Lower lobe of right lung (tissue), 2 donors: ENCODE results near the gene RBM20. TPM values are rescaled to one million over a fixed set of nuclear protein-coding genes. Genes with fewer than 3 reads are reported as not detected.

Source experiments
- ATAC-seq, 2 donors: fragments of 200-7000 bp; cut with Tn5 transposase; one replicate each; pipeline ENCODE4 v1.9.1; 2020 to 2022; ENCODE audit warnings: mild to moderate bottlenecking in 2 of 2, moderate library complexity in 2 of 2
- DNase-seq: peaks from one replicate; pipeline ENCODE4 v3.0.0-alpha.2; 2020
- H3K27ac ChIP-seq: fragments of 200-600 bp; one replicate; pipeline ENCODE4 v1.8.0; 2022
- H3K27me3 ChIP-seq: fragments of 200-600 bp; one replicate; pipeline ENCODE4 v1.8.0; 2022; ENCODE audit warnings: low read depth
- H3K36me3 ChIP-seq: fragments of 200-600 bp; one replicate; pipeline ENCODE4 v1.8.0; 2022; ENCODE audit warnings: mild to moderate bottlenecking
- H3K4me1 ChIP-seq: fragments of 200-600 bp; one replicate; pipeline ENCODE4 v1.8.0; 2022
- H3K4me3 ChIP-seq: fragments of 200-600 bp; one replicate; pipeline ENCODE4 v1.8.0; 2022; ENCODE audit warnings: mild to moderate bottlenecking
- H3K9me3 ChIP-seq: fragments of 200-600 bp; one replicate; pipeline ENCODE4 v1.8.0; 2022
- intact Hi-C: fragments of 100-400 bp; cut with DNase I; formaldehyde crosslinking; loops from one replicate; pipeline ENCODE4 v1.11.0; 2022
- total RNA-seq: library from RNA; stranded (reverse); fragmentation: NEBNext Ultra II Directional; extraction: Animal tissue kit (Norgen Biotek cat#: 25700); gene quantifications from one replicate; pipeline ENCODE4 v1.2.1, GENCODE V29; 2021
- TF ChIP-seq, protein P1 (sequence below): fragments of 200-600 bp; IDR thresholded peaks from one replicate; pipeline ENCODE4 v1.8.0; 2022; ENCODE audit warnings: antibody characterized with exemption, mild to moderate bottlenecking
- donor health status: DM: no; HTN: yes; CAD: no; lungs with severe emphysema.

RBM20 gene
- total RNA-seq, 1 donor from 2014 or later: 1.0 TPM

DNA sequence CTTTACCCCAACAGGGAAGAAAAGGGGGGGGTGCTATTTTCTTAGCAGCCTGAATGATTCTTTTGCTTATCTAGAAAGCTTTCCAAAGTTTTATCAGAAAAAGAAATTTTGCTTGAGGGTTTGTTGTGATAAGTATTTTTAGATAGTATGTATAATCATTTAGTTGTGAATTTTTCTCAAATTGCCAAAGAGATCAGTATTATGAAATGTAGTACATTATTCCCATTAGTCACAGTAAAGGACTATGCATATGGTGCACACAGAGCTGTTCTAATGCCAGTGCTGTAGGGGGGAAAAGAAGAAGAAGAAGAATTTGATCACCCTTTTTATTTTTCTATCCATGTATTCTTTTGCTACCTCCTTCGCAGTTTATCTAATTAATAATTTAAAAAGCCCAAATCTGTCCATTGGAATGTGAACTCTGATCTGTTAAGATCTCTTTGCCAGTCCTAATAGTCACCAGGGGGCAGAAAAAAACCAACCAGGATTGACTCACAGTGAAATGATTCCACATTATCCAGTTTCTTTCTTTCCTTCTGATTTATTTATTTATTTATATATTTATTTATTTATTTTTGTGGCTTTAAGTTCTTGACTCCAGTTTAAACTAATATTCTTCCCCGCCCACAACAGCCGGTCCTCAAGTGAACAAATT is 4.7 kb downstream of the RBM20 start:
- Histone ChIP-seq H3K4me3 (no peak overlapping the region), H3K27me3 (peaks cover 80% of the 10 kb centered on the region), H3K4me1 (peaks cover 9% of the 10 kb centered on the region), H3K36me3 (no peaks in the 10 kb centered on the region), H3K9me3 (no peaks in the 10 kb centered on the region), H3K27ac (no peak overlapping the region)
- TF ChIP-seq, protein P1, sequence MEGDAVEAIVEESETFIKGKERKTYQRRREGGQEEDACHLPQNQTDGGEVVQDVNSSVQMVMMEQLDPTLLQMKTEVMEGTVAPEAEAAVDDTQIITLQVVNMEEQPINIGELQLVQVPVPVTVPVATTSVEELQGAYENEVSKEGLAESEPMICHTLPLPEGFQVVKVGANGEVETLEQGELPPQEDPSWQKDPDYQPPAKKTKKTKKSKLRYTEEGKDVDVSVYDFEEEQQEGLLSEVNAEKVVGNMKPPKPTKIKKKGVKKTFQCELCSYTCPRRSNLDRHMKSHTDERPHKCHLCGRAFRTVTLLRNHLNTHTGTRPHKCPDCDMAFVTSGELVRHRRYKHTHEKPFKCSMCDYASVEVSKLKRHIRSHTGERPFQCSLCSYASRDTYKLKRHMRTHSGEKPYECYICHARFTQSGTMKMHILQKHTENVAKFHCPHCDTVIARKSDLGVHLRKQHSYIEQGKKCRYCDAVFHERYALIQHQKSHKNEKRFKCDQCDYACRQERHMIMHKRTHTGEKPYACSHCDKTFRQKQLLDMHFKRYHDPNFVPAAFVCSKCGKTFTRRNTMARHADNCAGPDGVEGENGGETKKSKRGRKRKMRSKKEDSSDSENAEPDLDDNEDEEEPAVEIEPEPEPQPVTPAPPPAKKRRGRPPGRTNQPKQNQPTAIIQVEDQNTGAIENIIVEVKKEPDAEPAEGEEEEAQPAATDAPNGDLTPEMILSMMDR: no peak
- ATAC-seq (no peak), DNase-seq (no peak)
- intact Hi-C loops: no loop called here

GRCh38 chr10:110649347-110650264 is 5.5 kb downstream of the RBM20 start:
- Histone ChIP-seq H3K9me3 (no peaks in the 10 kb centered on the region), H3K4me3 (no peak overlapping the region), H3K36me3 (no peaks in the 10 kb centered on the region), H3K4me1 (peaks cover 1% of the 10 kb centered on the region), H3K27me3 (peaks cover 79% of the 10 kb centered on the region), H3K27ac (no peak overlapping the region)
- ATAC-seq (no peak), DNase-seq (no peak)
- intact Hi-C loops: no loop called here
- TF ChIP-seq, protein P1: no peak

GRCh38 chr10:110650265-110650668 is 6.1 kb downstream of the RBM20 start:
- Histone ChIP-seq H3K9me3 (no peaks in the 10 kb centered on the region), H3K27me3 (peaks cover 73% of the 10 kb centered on the region), H3K4me1 (no peaks in the 10 kb centered on the region), H3K4me3 (no peak overlapping the region), H3K27ac (no peak overlapping the region), H3K36me3 (no peaks in the 10 kb centered on the region)
- DNase-seq (no peak), ATAC-seq (no peak)
- intact Hi-C loops: no loop called here
- TF ChIP-seq, protein P1: no peak

GRCh38 chr10:110651044-110651958 is 7.2 kb downstream of the RBM20 start:
- no peaks in the 10 kb centered on the region for H3K9me3 ChIP-seq
- DNase-seq: no peak
- no peak overlapping the region for H3K27ac ChIP-seq
- TF ChIP-seq, protein P1: no peak
- H3K36me3 ChIP-seq: no peaks in the 10 kb centered on the region
- no peaks in the 10 kb centered on the region for H3K4me1 ChIP-seq
- intact Hi-C loops: no loop called here
- ATAC-seq: no peak
- H3K4me3 ChIP-seq: no peak overlapping the region
- peaks cover 65% of the 10 kb centered on the region for H3K27me3 ChIP-seq

DNA sequence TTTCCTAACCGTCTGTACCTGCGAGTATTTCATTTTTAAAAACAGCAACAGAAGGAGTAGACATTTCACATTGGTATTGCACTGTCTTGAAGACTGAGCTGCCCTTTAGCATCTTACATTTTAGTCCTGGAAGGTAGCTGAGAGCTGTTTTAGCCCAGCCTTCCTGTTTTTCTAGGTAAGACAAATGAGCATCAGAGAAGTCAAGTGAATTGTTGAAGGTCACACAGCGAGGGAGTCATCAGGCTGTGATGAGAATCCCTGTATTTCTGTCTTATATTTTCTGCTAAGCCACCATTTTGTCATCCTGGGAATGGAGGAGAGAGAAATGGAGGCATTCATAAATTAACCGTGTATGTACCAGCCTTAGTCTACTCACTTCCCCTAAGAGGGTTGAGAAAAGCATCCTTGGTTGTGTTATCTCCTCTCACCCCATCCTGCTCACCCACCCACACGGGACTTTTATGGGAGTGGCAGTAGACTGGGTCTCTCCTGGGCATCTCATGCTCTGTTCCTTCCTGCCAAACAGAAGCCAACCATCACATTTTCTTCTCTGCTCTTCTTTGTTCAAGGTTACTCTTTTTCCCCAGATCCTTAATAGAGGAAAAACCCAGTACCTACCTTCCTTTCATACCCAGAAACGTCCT is 8.5 kb downstream of the RBM20 start:
- ATAC-seq: no peak

More for the DNA sequence above, 8.5 kb downstream of the RBM20 start:
- H3K36me3 ChIP-seq: no peaks in the 10 kb centered on the region
- no peak overlapping the region for H3K4me3 ChIP-seq
- TF ChIP-seq, protein P1: no peak
- H3K27me3 ChIP-seq: peaks cover 53% of the 10 kb centered on the region
- H3K27ac ChIP-seq: no peak overlapping the region
- no peaks in the 10 kb centered on the region for H3K9me3 ChIP-seq
- no peak for DNase-seq
- intact Hi-C loops: no loop called here
- H3K4me1 ChIP-seq: no peaks in the 10 kb centered on the region
